ENCODE data around the gene ZFP30. TPM values are rescaled to one million over a fixed set of nuclear protein-coding genes. Genes with fewer than 3 reads are reported as not detected.

ZFP30 gene
- total RNA-seq, 1 donor from 2014 or later = 11.2 TPM

- Histone ChIP-seq H3K27ac (peak overlapping the region; percentile 88), H3K36me3 (peaks cover 6% of the 10 kb centered on the region), H3K4me1 (peaks cover 14% of the 10 kb centered on the region), H3K9me3 (peaks cover 27% of the 10 kb centered on the region), H3K27me3 (ENCODE audit: low read depth) (no peaks in the 10 kb centered on the region), H3K4me3 (peak overlapping the region; percentile 76)
- intact Hi-C loops (cut with DNase I) = no loop called here
- no peak for ATAC-seq
- DNase-seq = no peak
- TF ChIP-seq CTCF (IDR thresholded peaks at IDR 0.05) = no peak
These were observed 61.3 kb downstream of the ZFP30 start for GRCh38 chr19:37593996-37594303.

GRCh38 chr19:37583340-37583739 lies 71.9 kb downstream of the ZFP30 start:
- intact Hi-C loops (cut with DNase I) = no loop called here
- no peak overlapping the region for H3K4me3 ChIP-seq
- no peak overlapping the region for H3K27ac ChIP-seq
- peaks cover 47% of the 10 kb centered on the region for H3K36me3 ChIP-seq
- peaks cover 36% of the 10 kb centered on the region for H3K9me3 ChIP-seq
- no peaks in the 10 kb centered on the region for H3K4me1 ChIP-seq
- ATAC-seq (no peak), DNase-seq (no peak)
- no peaks in the 10 kb centered on the region for H3K27me3 ChIP-seq (ENCODE audit: low read depth)
- TF ChIP-seq CTCF (IDR thresholded peaks at IDR 0.05) = no peak

GRCh38 chr19:37572203-37572602 lies 83.1 kb downstream of the ZFP30 start:
- Histone ChIP-seq H3K9me3 (no peaks in the 10 kb centered on the region), H3K36me3 (no peaks in the 10 kb centered on the region)
- intact Hi-C loops (cut with DNase I) = no loop called here

GRCh38 chr19:37565370-37565669 lies 89.9 kb downstream of the ZFP30 start:
- ATAC-seq (no peak), DNase-seq (no peak)
- Histone ChIP-seq H3K4me3 (no peak overlapping the region), H3K27ac (no peak overlapping the region), H3K36me3 (peaks cover 7% of the 10 kb centered on the region), H3K4me1 (no peaks in the 10 kb centered on the region), H3K9me3 (no peaks in the 10 kb centered on the region), H3K27me3 (ENCODE audit: low read depth) (no peaks in the 10 kb centered on the region)
- no peak for TF ChIP-seq CTCF (IDR thresholded peaks at IDR 0.05)
- intact Hi-C loops (cut with DNase I) = no loop called here

More at GRCh38 chr19:37572203-37572602, 83.1 kb downstream of the ZFP30 start:
- Histone ChIP-seq H3K4me3 (no peak overlapping the region), H3K27me3 (ENCODE audit: low read depth) (no peaks in the 10 kb centered on the region), H3K4me1 (no peaks in the 10 kb centered on the region), H3K27ac (no peak overlapping the region)
- TF ChIP-seq CTCF (IDR thresholded peaks at IDR 0.05) = no peak
- no peak for ATAC-seq
- DNase-seq = no peak

GRCh38 chr19:37564624-37565369 lies 90.5 kb downstream of the ZFP30 start:
- Histone ChIP-seq H3K36me3 (peaks cover 7% of the 10 kb centered on the region), H3K27ac (no peak overlapping the region), H3K9me3 (no peaks in the 10 kb centered on the region), H3K4me1 (no peaks in the 10 kb centered on the region), H3K4me3 (no peak overlapping the region), H3K27me3 (ENCODE audit: low read depth) (no peaks in the 10 kb centered on the region)
- TF ChIP-seq CTCF (IDR thresholded peaks at IDR 0.05) = no peak
- intact Hi-C loops (cut with DNase I) = no loop called here
- ATAC-seq (no peak), DNase-seq (no peak)

Other genes with a start within 250 kb of the ZFP30 start
- 5.5 TPM for gene ZNF569, start 188.0 kb downstream of the ZFP30 start, total RNA-seq
- 5.8 TPM for gene ZNF570, start 186.1 kb downstream of the ZFP30 start, total RNA-seq
- gene ZNF793, start 148.5 kb downstream of the ZFP30 start, total RNA-seq = 2.0 TPM
- gene ZNF571, start 60.7 kb downstream of the ZFP30 start, total RNA-seq = 4.8 TPM
- gene ZNF540, start 60.6 kb downstream of the ZFP30 start, total RNA-seq = 4.6 TPM
- 6.7 TPM for gene ZNF607, start 64.3 kb upstream of the ZFP30 start, total RNA-seq
- 9.7 TPM for gene ZNF573, start 124.1 kb upstream of the ZFP30 start, total RNA-seq

Measured in lower lobe of right lung (tissue), 2 donors.